Stomach (tissue), 9 donors: Measurements from ENCODE around the gene DZIP1L. TPM values are rescaled to one million over a fixed set of nuclear protein-coding genes. Genes with fewer than 3 reads are reported as not detected.
A peak's percentile ranks its signal among the peaks of the same experiment; 100 is the strongest.
"Not testable (repeated sequence)": the region's sequence is repeated elsewhere in the genome, so short reads cannot be mapped to it uniquely, and the experiment has no call there.

Source experiments
- DNase-seq, 2 donors: peaks; one replicate each; pipeline versions ENCODE4 v3.0.0 to v3.0.0-alpha.2; 2013 to 2019
- H3K27ac ChIP-seq, 5 donors: fragments of 200-600 bp in 4 of 5; sonication (generic) in 4 of 5; one replicate each; pipeline ENCODE4 v1.5.1; 2013 to 2019; ENCODE audit warnings: mild to moderate bottlenecking in 1 of 5, moderate library complexity in 1 of 5
- H3K27me3 ChIP-seq, 3 donors: fragments of 200-600 bp; sonication (generic); one replicate each; pipeline ENCODE4 v1.5.1; 2017 to 2019; ENCODE audit warnings: mixed run types in 1 of 3
- H3K36me3 ChIP-seq, 4 donors: fragments of 200-600 bp; sonication (generic); 1 replicate in 3 of 4; 2 replicates in 1 of 4; pipeline ENCODE4 v1.5.1; 2016 to 2019
- H3K4me1 ChIP-seq, 4 donors: fragments of 200-600 bp; sonication (generic); one replicate each; pipeline ENCODE4 v1.5.1; 2016 to 2019
- H3K4me3 ChIP-seq, 4 donors: fragments of 200-600 bp; sonication (generic) in 3 of 4; one replicate each; pipeline ENCODE4 v1.5.1; 2016 to 2019; ENCODE audit warnings: mild to moderate bottlenecking in 1 of 4
- H3K9me3 ChIP-seq, 4 donors: fragments of 200-600 bp; sonication (generic); one replicate each; pipeline ENCODE4 v1.5.1; 2016 to 2019
- CTCF ChIP-seq, 7 experiments: fragments of 450-650 bp in 4 of 7; fragments of 200-600 bp in 3 of 7; sonication (generic) in 3 of 7; IDR thresholded peaks; one replicate each; pipeline ENCODE4 v1.5.1; 2016 to 2019; ENCODE audit warnings: antibody characterized with exemption in 7 of 7, control low read depth in 2 of 7, mild to moderate bottlenecking in 1 of 7
- EP300 ChIP-seq: sonication (generic); formaldehyde crosslinking; IDR thresholded peaks from one replicate; pipeline ENCODE4 v1.6.1; 2017; ENCODE audit warnings: antibody characterized with exemption
- POLR2A ChIP-seq, 4 donors: fragments of 450-650 bp; IDR thresholded peaks; one replicate each; pipeline ENCODE4 v1.6.1; 2016; ENCODE audit warnings: antibody characterized with exemption in 4 of 4, control low read depth in 2 of 4, mild to moderate bottlenecking in 1 of 4, moderate library complexity in 1 of 4
- POLR2AphosphoS5 ChIP-seq, 3 donors: sonication (generic); formaldehyde crosslinking; IDR thresholded peaks; one replicate each; pipeline ENCODE4 v1.6.1; 2016; ENCODE audit warnings: antibody characterized with exemption in 3 of 3
- WGBS, 5 donors: extraction: QIAGEN DNeasy Blood & Tissue Kit in 3 of 5; methylation state at CpG; one replicate each; pipeline versions ENCODE4 v1.1.5 to v1.1.7; 2013 to 2018; 5-methylcytosine and 5-hydroxymethylcytosine counted together
- intact Hi-C: fragments of 100-400 bp; cut with DNase I; formaldehyde crosslinking; loops from one replicate; pipeline ENCODE4 v1.15.1; 2023; ENCODE audit warnings: low total_unique reads
- polyA plus RNA-seq, 3 donors: library from polyadenylated mRNA; stranded (reverse); fragments of 200-250 nt; gene quantifications; one replicate each; pipeline ENCODE4 v1.2.3, GENCODE V29; 2013
- total RNA-seq, 5 donors: library from RNA; depleted of rRNA; stranded (reverse); fragments of >200 nt; gene quantifications; one replicate each; pipeline versions ENCODE4 v1.1.0 to v1.2.3, GENCODE V29; 2014 to 2016
- donor health status: healthy with polysubstance abuse.
- donor health status: Bipolar disorder and iron deficiency.
- donor health status: healthy.

Gene DZIP1L
- total and polyA plus RNA-seq, 8 donors, result 0.29 to 41.9 (median 5.9) TPM

- 95 to 100% (median 97%) methylated on average over 1 of the region's 1 CpG for WGBS, 5 donors
- Histone ChIP-seq H3K4me1 (no peaks in the 10 kb centered on the region), H3K27ac (no peak overlapping the region), H3K27me3 (no peaks in the 10 kb centered on the region), H3K36me3 (peaks cover 5 to 40% (median 26%) of the 10 kb centered on the region in 4 donors), H3K4me3 (no peak overlapping the region), H3K9me3 (no peaks in the 10 kb centered on the region)
- no peak for TF ChIP-seq EP300
- no peak for TF ChIP-seq CTCF (IDR thresholded peaks at IDR 0.05)
- TF ChIP-seq POLR2AphosphoS5 (IDR thresholded peaks at IDR 0.05), result no peak
- TF ChIP-seq POLR2A (IDR thresholded peaks at IDR 0.05), result no peak
- DNase-seq, result no peak
- intact Hi-C loops, result no loop called here
Measured at GRCh38 chr3:138105598-138105997, 9.8 kb downstream of the DZIP1L start.

DNA sequence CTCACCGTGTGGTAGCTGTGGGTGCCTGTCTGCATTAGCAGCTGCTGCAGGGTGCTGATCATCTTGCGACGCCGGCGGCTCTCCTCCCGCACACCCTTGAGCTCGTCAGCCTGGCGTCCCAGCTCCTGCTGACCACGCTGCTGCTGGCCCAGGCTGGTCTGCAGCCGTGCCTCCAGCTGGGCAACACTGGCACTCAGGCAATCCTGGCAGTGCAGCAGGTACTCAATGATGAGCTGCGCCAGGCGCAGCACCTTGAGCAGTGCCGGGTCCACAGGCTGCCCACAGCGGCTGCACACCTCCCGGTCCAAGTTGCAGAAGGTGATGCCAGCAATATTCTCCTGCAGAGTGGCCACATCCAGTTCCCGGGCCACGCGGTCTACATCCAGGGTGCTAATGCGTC is 11.9 kb downstream of the DZIP1L start:
- H3K36me3 ChIP-seq, result peaks cover 5 to 41% (median 33%) of the 10 kb centered on the region in 4 donors
- no peaks in the 10 kb centered on the region for H3K9me3 ChIP-seq
- no peak for DNase-seq
- peaks cover 0 to 8% (median 3%) of the 10 kb centered on the region in 4 donors for H3K4me1 ChIP-seq
- intact Hi-C loops, result no loop called here
- H3K27me3 ChIP-seq, result no peaks in the 10 kb centered on the region
- H3K4me3 ChIP-seq, result no peak overlapping the region
- TF ChIP-seq POLR2AphosphoS5 (IDR thresholded peaks at IDR 0.05), result no peak
- TF ChIP-seq POLR2A (IDR thresholded peaks at IDR 0.05), result no peak
- 88 to 95% (median 89%) methylated on average over 4 to 19 of the region's 19 CpGs for WGBS, 5 donors
- no peak overlapping the region for H3K27ac ChIP-seq

DNA sequence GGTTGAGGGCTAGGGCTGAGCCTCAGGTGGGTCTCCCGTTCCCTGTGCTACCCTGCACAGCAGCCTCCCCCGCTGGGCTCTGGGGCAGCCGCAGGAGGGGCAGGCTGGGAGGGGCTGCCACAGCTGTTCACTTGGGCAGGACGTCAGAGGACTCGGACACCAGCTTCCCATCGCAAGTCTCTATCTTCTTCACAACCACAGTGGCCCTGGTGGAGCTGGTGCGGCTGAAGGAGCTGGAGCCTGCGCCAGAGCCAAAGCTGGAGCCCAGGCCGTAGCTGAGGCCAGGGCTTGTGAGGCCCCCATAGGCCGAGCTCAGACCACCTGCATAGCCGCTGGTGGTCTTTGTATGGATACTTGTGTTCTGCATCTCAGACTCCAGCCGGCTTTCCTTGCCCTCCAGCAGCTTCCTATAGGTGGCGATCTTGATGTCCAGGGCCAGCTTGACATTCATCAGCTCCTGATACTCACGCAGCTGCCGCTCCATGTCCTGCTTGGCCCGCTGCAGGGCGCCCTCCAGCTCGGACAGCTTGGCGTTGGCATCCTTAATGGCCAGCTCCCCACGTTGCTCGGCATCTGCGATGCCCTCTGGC is 14.0 kb downstream of the DZIP1L start:
- H3K9me3 ChIP-seq, H3K4me3 ChIP-seq, H3K27me3 ChIP-seq, intact Hi-C loops, H3K27ac ChIP-seq: not testable (repeated sequence)
- H3K4me1 ChIP-seq, result peaks cover 0 to 13% (median 3%) of the 10 kb centered on the region in 4 donors
- peak in 1 of 2 donors; percentile 20 for DNase-seq
- WGBS, 5 donors, result 67 to 86% (median 74%) methylated on average over 19 to 22 of the region's 22 CpGs
- peaks cover 5 to 41% (median 35%) of the 10 kb centered on the region in 4 donors for H3K36me3 ChIP-seq

DNA sequence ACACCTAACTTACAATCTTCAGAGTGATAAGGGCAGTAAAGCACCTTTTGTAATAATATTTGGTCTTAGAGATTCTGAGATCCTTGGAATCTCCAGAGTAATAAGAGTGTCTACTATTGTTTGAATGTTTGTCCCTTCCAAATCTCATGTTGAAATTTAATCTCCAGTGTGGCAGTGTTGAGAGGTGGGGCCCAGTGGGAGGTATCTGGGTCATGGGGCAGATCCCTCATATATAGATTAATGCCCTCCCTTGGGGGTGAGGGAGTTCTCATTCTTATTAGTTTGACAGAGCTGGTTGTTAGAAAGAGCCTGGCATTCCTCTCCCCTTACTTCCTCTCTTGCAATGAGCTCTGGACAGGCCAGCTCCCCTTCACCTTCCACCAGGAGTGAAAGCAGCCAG is 16.0 kb downstream of the DZIP1L start:
- peaks cover 5 to 48% (median 41%) of the 10 kb centered on the region in 4 donors for H3K36me3 ChIP-seq
- no peaks in the 10 kb centered on the region for H3K9me3 ChIP-seq
- DNase-seq, result peak in 1 of 2 donors; percentile 16
- H3K4me3 ChIP-seq, result no peak overlapping the region
- TF ChIP-seq POLR2AphosphoS5 (IDR thresholded peaks at IDR 0.05), result no peak
- TF ChIP-seq POLR2A (IDR thresholded peaks at IDR 0.05), result no peak
- H3K27ac ChIP-seq, result peak overlapping the region in 1 of 5 donors; percentile 29
- intact Hi-C loops, result no loop called here
- H3K4me1 ChIP-seq, result peaks cover 0 to 13% (median 3%) of the 10 kb centered on the region in 4 donors
- H3K27me3 ChIP-seq, result no peaks in the 10 kb centered on the region

DNA sequence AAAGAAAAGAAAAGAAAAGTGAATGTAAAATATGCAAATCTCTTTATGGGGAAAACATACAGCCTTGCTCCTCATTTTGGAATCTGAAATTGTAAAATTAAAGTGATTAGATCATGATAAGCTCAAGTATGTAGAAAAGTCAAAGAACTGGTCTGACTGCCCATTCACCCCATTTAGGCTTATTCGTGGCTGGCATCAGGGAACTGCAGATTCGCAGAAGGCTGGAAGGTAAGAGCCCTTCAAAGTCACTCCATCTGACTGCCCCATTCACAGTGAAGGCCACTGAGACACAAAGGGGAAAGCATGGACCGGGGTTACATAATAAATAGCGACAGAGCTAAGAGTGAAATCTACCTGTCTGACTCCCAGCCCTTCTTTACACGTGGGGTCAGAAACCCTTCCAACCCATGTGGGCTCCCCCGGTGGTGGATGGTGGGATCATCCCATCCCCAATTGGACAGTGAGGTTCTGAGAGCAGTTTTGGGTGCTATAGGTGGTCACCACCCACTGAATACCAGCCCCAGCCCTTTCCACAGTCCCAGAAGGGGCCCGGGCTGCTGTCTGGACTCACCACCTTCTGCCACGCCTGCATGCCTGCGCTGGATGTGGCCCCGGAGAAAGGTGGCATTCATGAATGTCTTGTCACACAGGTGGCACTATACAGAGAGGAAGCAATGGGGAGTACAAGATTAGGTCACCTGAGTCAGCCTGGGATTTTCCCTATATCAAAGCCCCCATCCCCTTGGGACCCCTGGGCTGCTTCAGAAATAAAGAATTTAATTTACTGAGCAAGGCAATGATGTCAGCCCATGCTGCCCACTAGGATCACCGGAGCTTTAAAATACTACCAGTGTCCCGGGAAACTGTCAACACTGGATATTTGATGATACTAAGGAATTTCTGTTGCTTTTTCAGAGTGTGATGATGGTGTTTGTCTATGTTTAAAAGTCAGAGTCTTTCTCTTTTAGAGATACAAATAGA is 17.9 kb downstream of the DZIP1L start:
- intact Hi-C loops, result no loop called here

More for the DNA sequence above, 17.9 kb downstream of the DZIP1L start:
- H3K9me3 ChIP-seq, result no peaks in the 10 kb centered on the region
- H3K4me3 ChIP-seq, result no peak overlapping the region
- H3K27me3 ChIP-seq, result no peaks in the 10 kb centered on the region
- H3K4me1 ChIP-seq, result peaks cover 0 to 13% (median 3%) of the 10 kb centered on the region in 4 donors
- H3K27ac ChIP-seq, result no peak overlapping the region
- TF ChIP-seq POLR2A (IDR thresholded peaks at IDR 0.05) (no peak), EP300 (no peak), CTCF (IDR thresholded peaks at IDR 0.05) (no peak), POLR2AphosphoS5 (IDR thresholded peaks at IDR 0.05) (no peak)
- peaks cover 5 to 53% (median 42%) of the 10 kb centered on the region in 4 donors for H3K36me3 ChIP-seq
- peak in 1 of 2 donors; percentile 43 for DNase-seq
- 57 to 73% (median 59%) methylated on average over 11 to 12 of the region's 12 CpGs for WGBS, 5 donors
